ENCODE data around the gene KLHL30.
"Not testable (repeated sequence)": the region's sequence is repeated elsewhere in the genome, so short reads cannot be mapped to it uniquely, and the experiment has no call there.

KLHL30 gene

DNA sequence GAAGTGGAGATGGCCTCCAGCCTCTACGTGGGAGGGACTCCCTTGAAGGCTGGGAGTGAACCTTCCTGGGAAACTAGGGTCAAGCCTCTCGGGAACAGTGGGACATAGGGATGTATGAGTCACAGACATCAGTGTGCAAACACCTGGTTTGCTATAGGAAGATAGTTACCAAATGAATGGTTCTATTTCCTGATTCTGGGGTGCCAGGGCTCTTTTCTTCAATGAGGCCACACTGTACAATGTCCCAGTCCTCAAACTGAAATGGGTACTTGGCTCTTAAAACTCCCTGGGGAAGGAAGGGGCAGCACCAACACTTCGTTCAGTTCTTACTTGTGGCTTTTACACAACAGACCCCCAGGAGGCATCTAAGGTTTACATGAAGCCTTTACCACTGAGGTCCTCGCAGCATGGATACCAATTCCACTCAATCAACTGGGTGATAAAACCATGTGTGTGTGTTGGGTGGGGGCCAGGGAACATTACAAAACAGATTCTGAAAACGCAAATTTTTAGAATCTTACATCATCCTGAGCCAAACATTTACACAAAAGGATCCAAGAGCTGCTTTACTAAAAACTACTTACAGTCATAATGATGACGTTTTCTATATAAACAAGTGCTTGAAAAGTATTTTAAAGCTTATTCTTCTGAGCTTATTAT lies 30.7 kb downstream of the KLHL30 start:
- DNase-seq (ENCODE audit: low read depth) = peak; percentile 97
- peak overlapping the region; percentile 12 for H3K4me3 ChIP-seq (ENCODE audit: low read depth, low read length)

DNA sequence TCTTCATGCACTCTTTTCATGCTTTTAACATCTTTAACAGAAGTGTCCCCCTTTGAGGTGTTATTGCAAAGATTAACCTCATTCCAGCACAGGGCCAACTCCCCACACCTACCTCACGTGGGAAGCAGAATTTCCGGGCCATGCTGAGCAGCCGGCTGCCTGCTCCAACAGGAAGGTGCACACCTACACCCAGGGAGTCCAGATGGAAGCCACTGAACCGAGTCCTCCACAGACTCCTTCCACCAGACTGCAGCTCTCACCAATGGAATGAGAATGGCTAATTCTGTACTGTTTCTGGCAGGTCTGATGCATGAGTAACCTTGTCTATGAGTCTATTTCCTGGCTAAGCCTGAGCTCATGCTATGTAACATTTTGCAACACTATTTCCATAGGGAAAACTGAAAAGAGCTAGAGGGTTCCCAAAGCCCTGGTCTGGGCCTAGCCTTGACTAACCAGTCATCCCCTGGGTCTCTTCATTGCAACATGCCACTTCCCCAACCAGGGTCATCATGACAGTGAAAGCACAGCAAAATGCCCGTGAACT lies 31.3 kb downstream of the KLHL30 start:
- DNase-seq (ENCODE audit: low read depth) = peak; percentile 97
- peak overlapping the region; percentile 12 for H3K4me3 ChIP-seq (ENCODE audit: low read depth, low read length)
- TF ChIP-seq, protein P1, sequence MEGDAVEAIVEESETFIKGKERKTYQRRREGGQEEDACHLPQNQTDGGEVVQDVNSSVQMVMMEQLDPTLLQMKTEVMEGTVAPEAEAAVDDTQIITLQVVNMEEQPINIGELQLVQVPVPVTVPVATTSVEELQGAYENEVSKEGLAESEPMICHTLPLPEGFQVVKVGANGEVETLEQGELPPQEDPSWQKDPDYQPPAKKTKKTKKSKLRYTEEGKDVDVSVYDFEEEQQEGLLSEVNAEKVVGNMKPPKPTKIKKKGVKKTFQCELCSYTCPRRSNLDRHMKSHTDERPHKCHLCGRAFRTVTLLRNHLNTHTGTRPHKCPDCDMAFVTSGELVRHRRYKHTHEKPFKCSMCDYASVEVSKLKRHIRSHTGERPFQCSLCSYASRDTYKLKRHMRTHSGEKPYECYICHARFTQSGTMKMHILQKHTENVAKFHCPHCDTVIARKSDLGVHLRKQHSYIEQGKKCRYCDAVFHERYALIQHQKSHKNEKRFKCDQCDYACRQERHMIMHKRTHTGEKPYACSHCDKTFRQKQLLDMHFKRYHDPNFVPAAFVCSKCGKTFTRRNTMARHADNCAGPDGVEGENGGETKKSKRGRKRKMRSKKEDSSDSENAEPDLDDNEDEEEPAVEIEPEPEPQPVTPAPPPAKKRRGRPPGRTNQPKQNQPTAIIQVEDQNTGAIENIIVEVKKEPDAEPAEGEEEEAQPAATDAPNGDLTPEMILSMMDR (conservative IDR thresholded peaks at IDR 0.05; ENCODE audit: low read depth, low read length) = no peak

More for the DNA sequence above, 30.7 kb downstream of the KLHL30 start:
- TF ChIP-seq, protein P1 (conservative IDR thresholded peaks at IDR 0.05; ENCODE audit: low read depth, low read length) = peak; percentile 8

DNA sequence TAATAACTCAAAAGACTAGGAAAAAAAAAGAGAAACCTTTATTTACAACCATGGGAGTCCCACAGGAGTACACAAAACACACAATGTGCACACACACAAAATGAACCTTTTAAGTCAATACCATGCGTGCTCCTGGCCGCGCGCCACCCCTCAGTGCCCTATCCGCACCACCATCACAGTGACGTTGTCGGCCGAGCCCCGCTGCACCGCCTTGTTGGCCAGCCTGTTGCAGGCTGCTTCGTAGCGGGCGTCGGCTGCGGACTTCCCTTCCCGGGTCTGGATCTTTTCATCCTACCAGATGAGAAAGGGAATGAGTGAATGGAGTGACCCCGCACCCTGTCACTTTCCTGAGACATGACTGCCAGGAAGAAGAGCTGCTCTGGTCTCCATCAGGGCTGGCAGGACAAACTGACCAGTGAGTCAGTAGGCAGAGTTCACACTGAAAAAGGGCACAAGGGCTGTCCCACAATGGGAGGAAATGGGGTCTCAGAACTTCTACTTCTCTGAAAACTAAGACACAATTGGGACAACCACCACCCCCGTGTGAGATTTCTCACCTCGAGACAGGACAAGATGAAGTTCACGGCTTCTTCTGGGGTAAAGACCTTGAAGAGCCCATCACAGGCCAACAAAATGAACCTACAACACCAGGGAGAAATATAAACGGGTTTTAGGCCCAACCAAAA lies 32.1 kb downstream of the KLHL30 start:
- DNase-seq (ENCODE audit: low read depth) = no peak
- TF ChIP-seq, protein P1 (conservative IDR thresholded peaks at IDR 0.05; ENCODE audit: low read depth, low read length) = no peak
- no peak overlapping the region for H3K4me3 ChIP-seq (ENCODE audit: low read depth, low read length)

DNA sequence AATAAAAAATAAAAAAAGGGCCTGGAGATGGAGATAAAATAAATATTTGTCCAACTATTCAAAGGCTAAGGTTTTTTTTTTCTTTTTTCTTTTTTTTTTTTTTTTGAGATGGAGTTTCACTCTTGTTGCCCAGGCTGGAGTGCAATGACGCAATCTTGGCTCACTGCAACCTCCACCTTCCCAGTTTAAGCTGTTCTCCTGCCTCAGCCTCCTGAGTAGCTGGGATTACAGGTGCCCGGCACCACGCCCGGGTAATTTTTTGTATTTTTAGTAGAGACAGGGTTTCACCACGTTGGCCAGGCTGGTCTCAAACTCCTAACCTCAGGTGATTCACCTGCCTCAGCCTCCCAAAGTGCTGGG lies 32.6 kb downstream of the KLHL30 start:
- not testable (repeated sequence) for DNase-seq (ENCODE audit: low read depth)

DNA sequence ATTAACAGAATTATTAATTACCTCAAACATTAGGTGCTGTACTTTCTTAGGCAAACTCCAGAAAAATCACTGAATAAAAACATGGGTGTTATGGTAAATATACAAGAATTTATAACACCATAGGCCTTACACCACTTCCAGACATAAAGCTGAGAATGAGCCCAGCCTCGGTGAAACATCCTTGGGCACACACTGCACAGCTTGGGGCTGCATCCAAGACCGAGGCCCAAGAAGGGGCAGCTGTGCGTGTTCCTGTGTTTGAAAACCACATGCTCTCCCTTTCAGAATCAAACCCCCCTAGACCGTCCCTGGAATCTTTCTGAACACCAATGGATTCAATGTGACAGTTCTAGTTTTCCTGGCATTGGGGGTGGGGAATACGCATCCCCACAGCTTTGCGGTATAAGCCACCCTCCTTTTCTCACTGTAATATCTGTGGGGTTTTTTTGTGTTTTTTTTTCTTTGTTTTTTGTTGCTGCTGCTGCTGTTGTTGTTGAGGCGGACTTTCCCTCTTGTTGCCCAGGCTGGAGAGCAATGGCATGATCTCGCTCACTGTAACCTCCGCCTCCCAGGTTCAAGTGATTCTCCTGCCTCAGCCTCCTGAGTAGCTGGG lies 33.2 kb downstream of the KLHL30 start:
- TF ChIP-seq, protein P1 (conservative IDR thresholded peaks at IDR 0.05; ENCODE audit: low read depth, low read length) = no peak
- no peak overlapping the region for H3K4me3 ChIP-seq (ENCODE audit: low read depth, low read length)
- no peak for DNase-seq (ENCODE audit: low read depth)

More for the DNA sequence above, 32.6 kb downstream of the KLHL30 start:
- H3K4me3 ChIP-seq (ENCODE audit: low read depth, low read length) = not testable (repeated sequence)

DNA sequence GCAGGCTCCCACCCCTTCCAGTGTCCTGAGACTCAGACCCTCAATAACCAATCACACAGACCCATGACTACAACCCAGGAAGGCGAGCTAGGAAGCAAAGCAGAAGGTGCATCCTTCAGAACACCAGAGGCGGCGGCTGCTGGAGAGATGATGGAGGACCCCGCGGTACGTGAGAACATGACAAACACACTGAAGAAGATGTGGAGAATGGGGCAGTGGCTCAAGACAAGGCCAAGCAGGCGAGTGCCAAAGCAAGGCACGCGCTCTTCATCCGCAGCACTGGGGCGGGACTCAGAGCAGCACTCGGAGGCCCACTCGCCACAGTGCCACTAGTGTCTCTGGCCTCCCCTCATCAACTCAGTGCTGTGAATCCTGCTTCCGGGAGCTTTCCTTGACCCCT lies 34.0 kb downstream of the KLHL30 start:
- H3K4me3 ChIP-seq (ENCODE audit: low read depth, low read length) = no peak overlapping the region
- no peak for DNase-seq (ENCODE audit: low read depth)
- TF ChIP-seq, protein P1 (conservative IDR thresholded peaks at IDR 0.05; ENCODE audit: low read depth, low read length) = no peak

DNA sequence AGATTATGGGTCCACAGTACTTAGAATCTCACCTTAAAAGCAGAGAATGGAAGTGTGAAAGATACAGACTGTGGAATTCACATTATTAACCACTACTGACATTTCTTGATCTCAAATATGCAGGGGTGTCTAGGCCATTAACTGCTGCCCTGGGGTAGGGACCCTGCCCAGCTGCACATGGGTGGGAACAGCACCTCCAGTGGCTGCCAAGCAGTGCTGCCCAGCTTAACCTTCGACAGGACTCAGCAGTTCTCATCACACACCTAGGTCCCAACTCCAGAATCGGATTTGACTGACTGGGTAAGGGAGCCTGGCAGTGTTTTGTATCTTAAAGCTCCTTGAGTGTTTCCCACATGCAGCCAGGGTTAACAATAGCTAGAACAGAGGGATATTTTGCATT lies 35.2 kb downstream of the KLHL30 start:
- DNase-seq (ENCODE audit: low read depth) = no peak
- TF ChIP-seq, protein P1 (conservative IDR thresholded peaks at IDR 0.05; ENCODE audit: low read depth, low read length) = peak; percentile 31
- H3K4me3 ChIP-seq (ENCODE audit: low read depth, low read length) = no peak overlapping the region

All from choroid plexus epithelial cell (primary cell).